IMR-90 (cell line): ENCODE data around the gene MPRIP.

Experiments
- BHLHE40 ChIP-seq: fragments of 150-350 bp; IDR thresholded peaks from 2 replicates; pipeline ENCODE4 v1.6.1; 2016; ENCODE audit warnings: mild to moderate bottlenecking, low read depth, low read length
- CTCF ChIP-seq: conservative IDR thresholded peaks from 2 replicates; pipeline ENCODE4 v1.5.1; 2012; ENCODE audit warnings: mild to moderate bottlenecking, low read depth, low read length, improper control_type of control experiment
- MAFK ChIP-seq: IDR thresholded peaks from 2 replicates; pipeline ENCODE4 v1.6.1; 2012; ENCODE audit warnings: low read depth, low read length, improper control_type of control experiment
- RAD21 ChIP-seq: IDR thresholded peaks from 2 replicates; pipeline ENCODE4 v1.6.1; 2012; ENCODE audit warnings: low read length, improper control_type of control experiment
- RFX5 ChIP-seq: IDR thresholded peaks from 2 replicates; pipeline ENCODE4 v1.8.0; 2012; ENCODE audit warnings: low read depth, mild to moderate bottlenecking, low read length, moderate library complexity
- SMC3 ChIP-seq: fragments of 150-350 bp; IDR thresholded peaks from 2 replicates; pipeline ENCODE4 v1.6.1; 2016; ENCODE audit warnings: low read depth, mild to moderate bottlenecking, antibody characterized with exemption, low read length, moderate library complexity

DNA sequence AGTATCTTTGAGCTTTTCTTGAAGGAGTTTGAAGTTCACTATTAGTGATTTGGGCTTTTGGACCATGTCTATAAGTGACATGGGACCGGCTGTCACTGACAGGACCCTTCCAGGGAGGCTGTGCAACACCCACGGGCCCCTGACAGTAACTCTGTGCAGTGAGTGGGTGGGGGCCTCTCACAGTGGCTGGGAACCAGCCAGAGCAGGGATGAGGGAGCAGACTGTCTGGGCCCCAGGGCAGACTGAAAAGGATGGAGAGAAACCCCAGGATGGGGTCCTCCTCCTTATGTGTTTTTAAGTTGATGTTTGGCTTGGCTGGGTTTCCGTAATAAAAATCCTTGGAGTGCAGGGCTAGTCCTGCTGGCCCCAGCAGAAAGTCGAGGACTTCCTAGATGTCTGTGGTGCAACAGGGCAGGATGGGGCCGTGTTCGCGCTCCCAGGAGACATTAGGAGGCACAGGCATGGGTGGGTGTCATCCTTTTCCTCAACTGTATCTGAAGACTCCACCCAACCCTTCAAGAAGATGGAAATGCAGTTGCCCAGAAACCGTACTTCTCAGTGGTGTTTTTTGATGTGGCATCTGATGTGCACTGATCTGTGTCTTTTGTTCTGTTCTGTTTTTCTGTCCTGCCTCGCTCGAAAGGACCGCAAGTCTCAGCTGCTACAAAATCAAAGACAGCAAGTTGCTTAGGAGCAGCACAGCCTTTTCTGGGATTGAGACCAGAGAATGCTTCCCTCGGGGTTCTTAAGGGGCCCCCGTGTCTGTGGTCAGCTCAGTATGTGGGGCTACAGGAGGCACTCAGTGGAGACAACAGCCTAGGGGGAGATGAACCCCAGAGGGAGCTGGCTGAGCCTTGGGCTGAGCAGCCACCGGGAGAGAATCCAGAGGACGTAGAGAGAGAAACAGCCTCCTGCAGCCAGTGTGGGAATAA lies 139.7 kb downstream of the MPRIP start:
- TF ChIP-seq CTCF: no peak
- TF ChIP-seq RFX5: no peak
- no peak for TF ChIP-seq SMC3
- TF ChIP-seq RAD21: no peak
- no peak for TF ChIP-seq BHLHE40
- no peak for TF ChIP-seq MAFK
